Neutrophil (primary cell): ENCODE measurements around the gene SETD5.

Experiments used
- H3K27ac ChIP-seq: fragments of 200-600 bp; sonication (generic); 2 replicates; pipeline ENCODE4 v1.5.1; 2016; ENCODE audit warnings: mild to moderate bottlenecking, moderate library complexity
- H3K27me3 ChIP-seq: fragments of 200-600 bp; sonication (generic); 2 replicates; pipeline ENCODE4 v1.6.0; 2016; ENCODE audit warnings: mild to moderate bottlenecking
- H3K36me3 ChIP-seq: fragments of 200-600 bp; sonication (generic); 2 replicates; pipeline ENCODE4 v1.5.1; 2017
- H3K4me1 ChIP-seq, 2 experiments: fragments of 200-600 bp in 1 of 2; sonication (generic) in 1 of 2; 1 replicate in 1 of 2; 2 replicates in 1 of 2; pipeline versions ENCODE4 v1.5.1 to v1.6.1; 2013 to 2016; ENCODE audit warnings: low read depth in 1 of 2, low read length in 1 of 2, mild to moderate bottlenecking in 1 of 2, moderate library complexity in 1 of 2; ENCODE audit not compliant: control insufficient read depth in 1 of 2, insufficient read depth in 1 of 2
- H3K4me3 ChIP-seq, 2 experiments: fragments of 200-600 bp in 1 of 2; sonication (generic) in 1 of 2; 1 replicate in 1 of 2; 2 replicates in 1 of 2; pipeline ENCODE4 v1.5.1; 2013 to 2016; ENCODE audit warnings: low read depth in 1 of 2, low read length in 1 of 2, mild to moderate bottlenecking in 1 of 2, moderate library complexity in 1 of 2
- H3K9me3 ChIP-seq: fragments of 200-600 bp; sonication (generic); 2 replicates; pipeline ENCODE4 v1.5.1; 2016
- CTCF ChIP-seq: fragments of 200-600 bp; sonication (generic); IDR thresholded peaks from 2 replicates; pipeline ENCODE4 v1.5.1; 2016; ENCODE audit warnings: antibody characterized with exemption

Gene SETD5

GRCh38 chr3:9428411-9428810 lies 31.0 kb downstream of the SETD5 start:
- Histone ChIP-seq H3K4me1 (no peaks in the 10 kb centered on the region), H3K36me3 (peaks cover 75% of the 10 kb centered on the region), H3K27me3 (no peaks in the 10 kb centered on the region), H3K4me3 (no peak overlapping the region), H3K9me3 (no peaks in the 10 kb centered on the region), H3K27ac (no peak overlapping the region)
- no peak for TF ChIP-seq CTCF

GRCh38 chr3:9430733-9431132 lies 33.3 kb downstream of the SETD5 start:
- TF ChIP-seq CTCF, result no peak
- Histone ChIP-seq H3K4me3 (no peak overlapping the region), H3K27me3 (no peaks in the 10 kb centered on the region), H3K9me3 (no peaks in the 10 kb centered on the region), H3K4me1 (no peaks in the 10 kb centered on the region), H3K27ac (no peak overlapping the region), H3K36me3 (peaks cover 95% of the 10 kb centered on the region)

- Histone ChIP-seq H3K4me1 (no peaks in the 10 kb centered on the region), H3K27me3 (no peaks in the 10 kb centered on the region), H3K9me3 (no peaks in the 10 kb centered on the region), H3K27ac (no peak overlapping the region), H3K36me3 (peaks cover 99% of the 10 kb centered on the region), H3K4me3 (no peak overlapping the region)
- TF ChIP-seq CTCF, result no peak
These were observed 36.5 kb downstream of the SETD5 start for GRCh38 chr3:9433627-9434521.

GRCh38 chr3:9435316-9435715 lies 37.9 kb downstream of the SETD5 start:
- TF ChIP-seq CTCF, result no peak
- Histone ChIP-seq H3K4me3 (no peak overlapping the region), H3K4me1 (no peaks in the 10 kb centered on the region), H3K27ac (no peak overlapping the region), H3K27me3 (no peaks in the 10 kb centered on the region), H3K36me3 (peaks cover 99% of the 10 kb centered on the region), H3K9me3 (no peaks in the 10 kb centered on the region)

DNA sequence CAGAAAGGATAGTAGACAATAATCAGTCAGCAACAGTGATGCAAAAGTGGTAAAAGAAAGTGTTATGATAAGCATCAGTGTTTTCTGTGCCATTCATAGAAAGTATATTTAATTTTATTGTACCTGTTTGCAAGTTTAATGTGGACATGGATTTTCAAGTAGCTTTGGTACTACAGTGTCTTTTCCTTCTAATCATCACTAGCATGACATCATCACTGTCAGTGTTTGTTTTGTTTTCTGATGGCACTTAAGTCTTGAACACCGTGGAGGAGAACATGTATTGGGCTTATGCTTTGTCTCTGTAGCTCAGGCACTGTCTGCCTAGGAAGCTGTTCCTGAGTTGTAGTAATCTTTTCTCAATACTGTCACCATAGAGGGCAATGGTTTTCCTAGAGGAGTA lies 41.9 kb downstream of the SETD5 start:
- Histone ChIP-seq H3K9me3 (no peaks in the 10 kb centered on the region), H3K4me1 (no peaks in the 10 kb centered on the region), H3K27ac (no peak overlapping the region), H3K4me3 (no peak overlapping the region), H3K36me3 (peaks cover 99% of the 10 kb centered on the region), H3K27me3 (no peaks in the 10 kb centered on the region)
- TF ChIP-seq CTCF, result no peak
